HepG2 (cell line): ENCODE measurements around the gene LBX2. TPM values are rescaled to one million over a fixed set of nuclear protein-coding genes. Genes with fewer than 3 reads are reported as not detected.
A peak's percentile ranks its signal among the peaks of the same experiment; 100 is the strongest.

Source experiments
- CBFB ChIP-seq: sonication (generic); formaldehyde crosslinking; IDR thresholded peaks from 2 replicates; pipeline ENCODE4 v1.4.0; 2020; ENCODE audit warnings: missing genetic modification reagents
- CBX1 ChIP-seq: IDR thresholded peaks from one replicate; pipeline ENCODE4 v1.6.1; 2016; ENCODE audit warnings: antibody characterized with exemption, low read depth
- CENPBD1 ChIP-seq: sonication (generic); formaldehyde crosslinking; IDR thresholded peaks from 2 replicates; pipeline ENCODE4 v1.8.0; 2022; ENCODE audit warnings: missing genetic modification reagents, low read depth, mild to moderate bottlenecking, borderline replicate concordance
- DMAP1 ChIP-seq: IDR thresholded peaks from 2 replicates; pipeline ENCODE4 v1.6.1; 2016
- EED ChIP-seq: sonication (generic); formaldehyde crosslinking; IDR thresholded peaks from 2 replicates; pipeline ENCODE4 v1.5.0; 2020; ENCODE audit warnings: mild to moderate bottlenecking, missing genetic modification reagents
- EHMT2 ChIP-seq: fragments of 200-600 bp; sonication (generic); IDR thresholded peaks from 2 replicates; pipeline ENCODE4 v1.7.0; 2017; ENCODE audit warnings: antibody characterized with exemption, low read depth, low read length, borderline replicate concordance
- GABPA ChIP-seq, 2 experiments: IDR thresholded peaks; 2 replicates each; pipeline ENCODE4 v1.6.1; 2011 to 2016; ENCODE audit warnings: low read depth in 2 of 2, low read length in 1 of 2, missing biosample characterization in 1 of 2, missing genetic modification characterization in 1 of 2
- KLF11 ChIP-seq: IDR thresholded peaks from 2 replicates; pipeline ENCODE4 v1.6.1; 2016; ENCODE audit warnings: missing compliant biosample characterization
- KMT2B ChIP-seq: IDR thresholded peaks from 2 replicates; pipeline ENCODE4 v1.6.1; 2016; ENCODE audit warnings: missing genetic modification reagents, missing compliant biosample characterization
- NFYC ChIP-seq: IDR thresholded peaks from 2 replicates; pipeline ENCODE4 v1.6.1; 2016; ENCODE audit warnings: missing genetic modification reagents, missing compliant biosample characterization
- TOPORS ChIP-seq: sonication (generic); formaldehyde crosslinking; IDR thresholded peaks from 2 replicates; pipeline ENCODE4 v1.8.0; 2023; ENCODE audit warnings: mild to moderate bottlenecking, missing genetic modification reagents
- ZIK1 ChIP-seq: sonication (generic); formaldehyde crosslinking; IDR thresholded peaks from 2 replicates; pipeline ENCODE4 v1.5.0; 2020; ENCODE audit warnings: mild to moderate bottlenecking, low read depth, missing genetic modification reagents, borderline replicate concordance
- ZNF232 ChIP-seq: sonication (generic); formaldehyde crosslinking; IDR thresholded peaks from 2 replicates; pipeline ENCODE4 v1.4.0; 2020; ENCODE audit warnings: missing genetic modification reagents, borderline replicate concordance
- ZNF275 ChIP-seq: sonication (generic); formaldehyde crosslinking; IDR thresholded peaks from 2 replicates; pipeline ENCODE4 v1.8.0; 2022; ENCODE audit warnings: missing genetic modification reagents, mild to moderate bottlenecking, inconsistent platforms, borderline replicate concordance
- ZNF296 ChIP-seq: sonication (generic); formaldehyde crosslinking; conservative IDR thresholded peaks from 2 replicates; pipeline ENCODE4 v1.5.0; 2020; ENCODE audit warnings: mild to moderate bottlenecking, missing genetic modification reagents
- ZNF513 ChIP-seq: sonication (generic); formaldehyde crosslinking; conservative IDR thresholded peaks from 2 replicates; pipeline ENCODE4 v1.5.0; 2020; ENCODE audit warnings: missing genetic modification reagents
- ZNF552 ChIP-seq: sonication (generic); formaldehyde crosslinking; IDR thresholded peaks from 2 replicates; pipeline ENCODE4 v1.9.0; 2022; ENCODE audit warnings: missing genetic modification reagents, mild to moderate bottlenecking, borderline replicate concordance
- ZNF570 ChIP-seq: sonication (generic); formaldehyde crosslinking; IDR thresholded peaks from 2 replicates; pipeline ENCODE4 v1.4.0; 2020; ENCODE audit warnings: mild to moderate bottlenecking, missing genetic modification reagents, borderline replicate concordance
- polyA plus RNA-seq, 8 experiments: library from polyadenylated mRNA; depleted of rRNA in 3 of 8; stranded (reverse) in 7 of 8; unstranded in 1 of 8; fragments of >200 nt; fragmentation: Illumina TruSeq in 4 of 8; extraction: Trizol in 4 of 8; gene quantifications; 2 replicates each; pipeline versions ENCODE4 v1.2.1 to v1.2.3, GENCODE V29; 2011 to 2016; ENCODE audit warnings: low read depth in 4 of 8, missing spikeins in 1 of 8, mixed read lengths in 1 of 8; ENCODE audit not compliant: insufficient read depth in 1 of 8
- total RNA-seq, 5 experiments: library from RNA; depleted of rRNA; stranded (reverse); fragments of >200 nt; fragmentation: Illumina TruSeq; extraction: Trizol; gene quantifications; 2 replicates each; pipeline ENCODE4 v1.2.3, GENCODE V29; 2016; ENCODE audit warnings: low read depth in 1 of 5
- TF ChIP-seq, protein P1 (sequence below): IDR thresholded peaks from 2 replicates; pipeline ENCODE4 v1.6.1; 2016; ENCODE audit warnings: mild to moderate bottlenecking, missing biosample characterization, missing genetic modification reagents
- TF ChIP-seq, protein P2 (sequence below): sonication (generic); formaldehyde crosslinking; IDR thresholded peaks from 2 replicates; pipeline ENCODE4 v1.4.0; 2020; ENCODE audit warnings: missing genetic modification reagents

LBX2 gene
- total and polyA plus RNA-seq, 2 of the 13 experiments (the other 11 are each of a cell fraction or from before 2014, with no cell fraction given) = 6.4 to 8.1 TPM

DNA sequence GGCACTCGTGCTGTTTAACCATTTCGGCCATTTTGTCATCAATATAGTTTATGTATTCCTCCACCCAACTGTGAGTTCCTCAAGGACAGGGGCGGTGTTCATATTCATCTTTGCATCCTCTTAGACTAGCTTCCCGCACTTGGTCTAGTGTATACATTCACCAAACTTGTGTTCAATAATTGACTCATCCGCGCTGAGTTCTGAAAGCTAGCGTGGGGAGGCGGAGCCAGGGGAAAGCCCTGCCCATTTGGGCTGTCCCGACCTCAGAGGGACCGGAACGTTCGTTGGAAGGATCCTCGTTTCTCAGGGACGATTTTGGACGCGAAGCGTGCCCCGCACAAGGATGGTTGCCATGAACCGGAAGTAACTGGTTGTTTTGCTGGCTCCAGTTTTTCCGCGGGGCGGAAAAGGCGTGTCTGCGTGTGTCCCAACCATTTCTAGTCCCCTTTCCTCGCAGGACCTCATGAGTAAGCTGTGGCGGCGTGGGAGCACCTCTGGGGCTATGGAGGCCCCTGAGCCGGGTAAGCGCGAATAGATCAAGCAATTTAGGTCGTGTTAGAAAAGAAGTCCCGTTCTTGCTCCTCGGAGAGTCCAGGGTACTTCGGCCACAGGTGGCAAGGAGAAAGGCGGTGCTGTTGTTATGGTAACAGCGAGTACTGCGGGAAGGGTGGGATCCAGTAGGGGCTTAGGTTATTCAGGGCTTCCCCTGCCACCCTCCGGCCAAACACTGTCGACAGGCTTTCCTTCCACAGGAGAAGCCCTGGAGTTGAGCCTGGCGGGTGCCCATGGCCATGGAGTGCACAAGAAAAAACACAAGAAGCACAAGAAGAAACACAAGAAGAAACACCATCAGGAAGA is 44.5 kb downstream of the LBX2 start, which contains the start of gene INO80B (continued):
- TF ChIP-seq ZNF275 (CRISPR knock-in tag) (no peak; the same call in 1 of the 2 replicates), KMT2B (CRISPR knock-in tag) (peak; percentile 91), ZIK1 (CRISPR knock-in tag) (0 out of 2 replicates have a peak, but pooled peaks have one; percentile 34), ZNF296 (no peak), TOPORS (CRISPR knock-in tag) (peak; percentile 91), CENPBD1 (CRISPR knock-in tag) (no peak), NFYC (peak; percentile 70), CBFB (CRISPR knock-in tag) (peak; percentile 95), GABPA (IDR thresholded peaks at IDR 0.05; ENCODE audit: low read depth, low read length) (peak; percentile 97), GABPA (CRISPR knock-in tag; IDR thresholded peaks at IDR 0.05; ENCODE audit: low read depth) (peak; percentile 100), ZNF570 (no peak), ZNF552 (CRISPR knock-in tag) (no peak; the same call in 1 of the 2 replicates), CBX1 (peak; percentile 99), ZNF232 (CRISPR knock-in tag) (peak; percentile 46; the same call in 1 of the 2 replicates), EED (CRISPR knock-in tag) (no peak; the same call in 1 of the 2 replicates), DMAP1 (CRISPR knock-in tag) (peak; percentile 90), ZNF513 (no peak), EHMT2 (no peak; the same call in 1 of the 2 replicates), KLF11 (CRISPR knock-in tag) (peak; percentile 86)
- TF ChIP-seq, protein P1, sequence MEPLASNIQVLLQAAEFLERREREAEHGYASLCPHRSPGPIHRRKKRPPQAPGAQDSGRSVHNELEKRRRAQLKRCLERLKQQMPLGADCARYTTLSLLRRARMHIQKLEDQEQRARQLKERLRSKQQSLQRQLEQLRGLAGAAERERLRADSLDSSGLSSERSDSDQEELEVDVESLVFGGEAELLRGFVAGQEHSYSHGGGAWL (CRISPR knock-in tag) = peak; percentile 68
- TF ChIP-seq, protein P2, sequence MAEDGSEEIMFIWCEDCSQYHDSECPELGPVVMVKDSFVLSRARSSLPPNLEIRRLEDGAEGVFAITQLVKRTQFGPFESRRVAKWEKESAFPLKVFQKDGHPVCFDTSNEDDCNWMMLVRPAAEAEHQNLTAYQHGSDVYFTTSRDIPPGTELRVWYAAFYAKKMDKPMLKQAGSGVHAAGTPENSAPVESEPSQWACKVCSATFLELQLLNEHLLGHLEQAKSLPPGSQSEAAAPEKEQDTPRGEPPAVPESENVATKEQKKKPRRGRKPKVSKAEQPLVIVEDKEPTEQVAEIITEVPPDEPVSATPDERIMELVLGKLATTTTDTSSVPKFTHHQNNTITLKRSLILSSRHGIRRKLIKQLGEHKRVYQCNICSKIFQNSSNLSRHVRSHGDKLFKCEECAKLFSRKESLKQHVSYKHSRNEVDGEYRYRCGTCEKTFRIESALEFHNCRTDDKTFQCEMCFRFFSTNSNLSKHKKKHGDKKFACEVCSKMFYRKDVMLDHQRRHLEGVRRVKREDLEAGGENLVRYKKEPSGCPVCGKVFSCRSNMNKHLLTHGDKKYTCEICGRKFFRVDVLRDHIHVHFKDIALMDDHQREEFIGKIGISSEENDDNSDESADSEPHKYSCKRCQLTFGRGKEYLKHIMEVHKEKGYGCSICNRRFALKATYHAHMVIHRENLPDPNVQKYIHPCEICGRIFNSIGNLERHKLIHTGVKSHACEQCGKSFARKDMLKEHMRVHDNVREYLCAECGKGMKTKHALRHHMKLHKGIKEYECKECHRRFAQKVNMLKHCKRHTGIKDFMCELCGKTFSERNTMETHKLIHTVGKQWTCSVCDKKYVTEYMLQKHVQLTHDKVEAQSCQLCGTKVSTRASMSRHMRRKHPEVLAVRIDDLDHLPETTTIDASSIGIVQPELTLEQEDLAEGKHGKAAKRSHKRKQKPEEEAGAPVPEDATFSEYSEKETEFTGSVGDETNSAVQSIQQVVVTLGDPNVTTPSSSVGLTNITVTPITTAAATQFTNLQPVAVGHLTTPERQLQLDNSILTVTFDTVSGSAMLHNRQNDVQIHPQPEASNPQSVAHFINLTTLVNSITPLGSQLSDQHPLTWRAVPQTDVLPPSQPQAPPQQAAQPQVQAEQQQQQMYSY (CRISPR knock-in tag) = peak; percentile 16; the same call in 1 of the 2 replicates
